A549 (cell line): Measurements from ENCODE around the gene SLC30A3.

ENCODE experiments used
- HMGXB4 ChIP-seq: fragments of 250-450 bp; sonication (Bioruptor Pico); IDR thresholded peaks from 2 replicates; pipeline ENCODE4 v1.5.0; 2021; ENCODE audit warnings: mild to moderate bottlenecking, moderate library complexity, borderline replicate concordance
- MAFK ChIP-seq: fragments of 450-650 bp; IDR thresholded peaks from 2 replicates; pipeline ENCODE4 v1.6.1; 2014; ENCODE audit not compliant: partially characterized antibody
- POLR2A ChIP-seq: IDR thresholded peaks from 2 replicates; pipeline ENCODE4 v1.6.1; 2012; ENCODE audit warnings: mild to moderate bottlenecking, low read length
- TF ChIP-seq, protein P1 (sequence below): fragments of >200 bp; sonication (Bioruptor Twin); formaldehyde crosslinking; IDR thresholded peaks from 3 replicates; pipeline ENCODE4 v1.5.1; 2016

- no peak for TF ChIP-seq MAFK
- TF ChIP-seq, protein P1, sequence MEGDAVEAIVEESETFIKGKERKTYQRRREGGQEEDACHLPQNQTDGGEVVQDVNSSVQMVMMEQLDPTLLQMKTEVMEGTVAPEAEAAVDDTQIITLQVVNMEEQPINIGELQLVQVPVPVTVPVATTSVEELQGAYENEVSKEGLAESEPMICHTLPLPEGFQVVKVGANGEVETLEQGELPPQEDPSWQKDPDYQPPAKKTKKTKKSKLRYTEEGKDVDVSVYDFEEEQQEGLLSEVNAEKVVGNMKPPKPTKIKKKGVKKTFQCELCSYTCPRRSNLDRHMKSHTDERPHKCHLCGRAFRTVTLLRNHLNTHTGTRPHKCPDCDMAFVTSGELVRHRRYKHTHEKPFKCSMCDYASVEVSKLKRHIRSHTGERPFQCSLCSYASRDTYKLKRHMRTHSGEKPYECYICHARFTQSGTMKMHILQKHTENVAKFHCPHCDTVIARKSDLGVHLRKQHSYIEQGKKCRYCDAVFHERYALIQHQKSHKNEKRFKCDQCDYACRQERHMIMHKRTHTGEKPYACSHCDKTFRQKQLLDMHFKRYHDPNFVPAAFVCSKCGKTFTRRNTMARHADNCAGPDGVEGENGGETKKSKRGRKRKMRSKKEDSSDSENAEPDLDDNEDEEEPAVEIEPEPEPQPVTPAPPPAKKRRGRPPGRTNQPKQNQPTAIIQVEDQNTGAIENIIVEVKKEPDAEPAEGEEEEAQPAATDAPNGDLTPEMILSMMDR: no peak
- TF ChIP-seq POLR2A: no peak
- no peak for TF ChIP-seq HMGXB4 (CRISPR knock-in tag)
These were observed 19.3 kb downstream of the SLC30A3 start for GRCh38 chr2:27243391-27244130.
